ENCODE results near the gene PLEKHG3. TPM values are rescaled to one million over a fixed set of nuclear protein-coding genes. Genes with fewer than 3 reads are reported as not detected.
"Not testable (repeated sequence)": the region's sequence is repeated elsewhere in the genome, so short reads cannot be mapped to it uniquely, and the experiment has no call there.

Gene PLEKHG3
- total RNA-seq, 1 donor from 2014 or later = 3.0 TPM

DNA sequence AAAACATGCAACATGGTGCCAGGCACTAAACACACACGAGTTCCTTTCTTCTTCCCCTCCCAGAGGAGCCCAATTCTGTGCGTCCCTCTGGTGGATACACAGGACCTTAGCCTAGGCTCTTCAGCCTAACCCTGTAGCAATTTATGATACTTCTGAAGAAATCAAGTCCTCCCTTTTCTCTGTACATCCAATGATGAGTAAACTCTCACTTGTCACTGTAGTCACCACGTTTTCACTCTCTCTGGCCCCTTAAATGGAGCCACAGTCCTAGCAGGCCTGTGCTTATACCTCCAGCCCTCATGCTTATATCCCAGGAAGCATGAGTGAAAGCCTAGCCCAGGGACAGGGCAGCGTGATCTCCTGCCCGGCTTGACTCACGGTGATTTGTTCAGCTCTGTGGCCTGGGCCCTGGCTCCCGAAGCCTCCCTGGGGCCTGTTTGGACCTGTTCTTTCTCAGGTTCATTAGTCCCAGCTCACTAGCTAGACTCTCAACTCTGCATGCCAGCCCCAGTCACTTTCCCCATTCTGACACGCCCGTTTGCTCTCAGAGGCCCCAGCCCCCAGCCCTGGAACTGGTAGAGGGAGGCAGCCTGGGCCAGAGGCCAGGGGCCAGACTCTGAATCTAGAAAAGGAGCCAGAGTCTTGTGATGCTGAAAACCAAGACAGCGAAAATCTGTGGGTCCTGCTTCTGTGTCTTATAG, 24.1 kb upstream of the PLEKHG3 start:
- H3K27ac Mint-ChIP-seq = no peak overlapping the region
- no peaks in the 10 kb centered on the region for H3K27me3 Mint-ChIP-seq
- H3K36me3 Mint-ChIP-seq (ENCODE audit: low read depth) = peaks cover 2% of the 10 kb centered on the region
- H3K4me1 Mint-ChIP-seq = peaks cover 26% of the 10 kb centered on the region
- no peak overlapping the region for H3K4me3 Mint-ChIP-seq
- H3K9me3 Mint-ChIP-seq = no peaks in the 10 kb centered on the region
- DNase-seq = no peak
- intact Hi-C loops (cut with micrococcal nuclease) = no loop called here

DNA sequence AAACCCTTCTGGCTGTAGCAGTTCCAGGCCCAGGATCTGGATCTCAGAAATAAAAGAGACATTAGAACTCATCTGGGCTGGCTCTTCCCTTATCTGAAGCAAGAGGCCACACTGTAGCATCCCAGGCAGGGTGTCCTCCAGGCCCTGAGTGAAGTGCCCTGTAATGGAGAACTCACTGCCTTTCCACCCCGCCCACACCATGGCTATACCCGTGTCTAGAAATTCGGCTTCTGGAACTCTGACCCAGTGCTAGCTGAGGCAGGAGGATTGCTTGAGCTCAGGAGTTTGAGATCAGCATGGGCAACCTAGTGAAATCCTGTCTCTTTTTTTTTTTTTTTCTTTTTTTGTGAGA, 23.5 kb upstream of the PLEKHG3 start:
- H3K4me3 Mint-ChIP-seq = no peak overlapping the region
- H3K9me3 Mint-ChIP-seq = no peaks in the 10 kb centered on the region
- intact Hi-C loops (cut with micrococcal nuclease) = no loop called here
- no peak overlapping the region for H3K27ac Mint-ChIP-seq
- H3K36me3 Mint-ChIP-seq (ENCODE audit: low read depth) = peaks cover 2% of the 10 kb centered on the region
- peaks cover 23% of the 10 kb centered on the region for H3K4me1 Mint-ChIP-seq
- H3K27me3 Mint-ChIP-seq = no peaks in the 10 kb centered on the region
- no peak for DNase-seq

DNA sequence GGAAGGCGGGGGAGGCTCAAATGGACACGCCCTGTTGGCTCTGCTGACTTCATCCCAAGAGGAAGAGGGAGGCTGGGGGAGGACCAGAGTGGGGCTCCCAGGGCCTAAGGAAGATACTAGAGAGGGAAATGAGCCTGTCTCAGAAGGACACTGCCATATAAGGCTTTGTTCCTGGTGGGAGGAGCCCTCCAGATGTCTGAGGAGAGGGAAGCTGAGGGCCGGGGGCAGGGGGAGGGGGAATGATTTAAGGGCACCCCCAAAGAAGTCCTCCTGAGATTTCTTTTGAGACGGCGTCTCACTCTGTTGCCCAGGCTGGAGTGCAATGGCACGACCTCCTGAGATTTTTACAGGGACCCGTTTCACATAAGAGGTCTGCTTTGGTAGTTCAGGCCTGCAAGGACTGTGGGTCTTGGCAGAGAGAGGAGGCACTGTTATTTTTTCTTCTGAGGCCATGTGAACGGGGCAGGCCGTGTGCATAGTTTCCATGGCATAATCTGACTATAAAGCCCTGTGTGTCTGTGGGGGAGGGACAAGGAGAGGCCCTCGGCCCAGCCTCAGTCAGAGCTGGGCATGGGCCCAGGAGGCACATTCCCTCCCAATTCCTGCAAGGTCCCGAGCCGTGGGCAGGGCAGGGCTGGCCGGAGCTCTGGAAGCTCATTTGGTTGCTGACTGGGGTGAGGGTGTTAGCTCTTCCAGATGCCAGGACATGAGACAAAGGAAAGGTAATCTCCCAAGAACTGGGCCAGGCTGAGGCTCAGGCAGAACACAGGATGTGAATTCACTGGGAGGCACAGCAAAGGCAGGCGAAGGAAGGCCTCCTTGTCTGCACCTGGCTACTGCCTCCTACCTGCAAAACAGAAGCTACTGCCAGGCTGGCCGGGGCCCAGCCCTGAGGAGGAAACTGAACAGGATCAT, 22.2 kb upstream of the PLEKHG3 start:
- Mint-ChIP-seq H3K4me3 (no peak overlapping the region), H3K36me3 (ENCODE audit: low read depth) (no peaks in the 10 kb centered on the region), H3K27ac (no peak overlapping the region), H3K27me3 (no peaks in the 10 kb centered on the region), H3K4me1 (peaks cover 19% of the 10 kb centered on the region), H3K9me3 (no peaks in the 10 kb centered on the region)
- intact Hi-C loops (cut with micrococcal nuclease) = no loop called here
- no peak for DNase-seq

DNA sequence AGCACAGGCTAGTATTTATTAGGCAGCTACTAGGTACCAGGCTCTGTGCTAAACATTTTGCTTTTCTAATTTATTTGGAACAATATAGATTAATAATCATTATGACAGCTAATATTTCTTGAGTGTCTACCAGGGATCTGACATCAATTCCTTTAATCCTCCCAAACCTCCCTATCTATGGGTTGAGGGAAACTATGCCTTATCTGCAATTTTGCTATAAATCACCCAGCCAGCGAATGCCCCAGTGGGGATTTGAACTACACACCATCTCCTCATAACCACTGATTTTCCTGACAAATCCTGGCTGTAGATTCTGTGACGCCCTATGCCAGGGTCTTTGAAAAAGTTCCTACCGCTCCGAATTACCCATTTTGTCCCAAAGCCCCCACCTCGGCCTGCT, 21.4 kb upstream of the PLEKHG3 start:
- no peaks in the 10 kb centered on the region for H3K27me3 Mint-ChIP-seq
- H3K36me3 Mint-ChIP-seq (ENCODE audit: low read depth) = no peaks in the 10 kb centered on the region
- DNase-seq = no peak
- H3K27ac Mint-ChIP-seq = no peak overlapping the region
- H3K9me3 Mint-ChIP-seq = no peaks in the 10 kb centered on the region
- H3K4me1 Mint-ChIP-seq = peaks cover 12% of the 10 kb centered on the region
- intact Hi-C loops (cut with micrococcal nuclease) = no loop called here
- no peak overlapping the region for H3K4me3 Mint-ChIP-seq

DNA sequence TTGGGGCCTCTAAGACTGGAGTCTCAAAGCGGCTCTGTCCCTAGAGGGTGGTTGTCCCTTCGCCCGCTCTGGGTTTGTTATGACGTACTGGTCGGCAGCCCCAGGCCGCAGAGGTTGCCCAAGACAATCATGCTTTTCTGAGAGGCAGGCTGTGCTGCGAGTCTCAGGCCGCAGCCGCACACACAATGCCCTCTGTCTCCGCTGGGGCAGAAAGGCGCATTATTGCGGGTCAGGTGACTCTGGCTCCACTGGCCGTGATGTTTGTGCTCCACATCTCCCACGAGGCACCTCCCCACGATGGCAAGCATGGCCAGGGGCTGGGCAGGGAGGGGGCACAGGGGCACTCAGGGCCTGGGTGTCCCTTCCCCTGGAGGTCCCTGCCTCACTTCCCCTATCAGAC, 21.0 kb upstream of the PLEKHG3 start:
- peaks cover 2% of the 10 kb centered on the region for H3K27me3 Mint-ChIP-seq
- no peaks in the 10 kb centered on the region for H3K36me3 Mint-ChIP-seq (ENCODE audit: low read depth)
- H3K9me3 Mint-ChIP-seq = no peaks in the 10 kb centered on the region
- DNase-seq = no peak
- H3K27ac Mint-ChIP-seq = no peak overlapping the region
- H3K4me1 Mint-ChIP-seq = peaks cover 15% of the 10 kb centered on the region
- intact Hi-C loops (cut with micrococcal nuclease) = no loop called here
- no peak overlapping the region for H3K4me3 Mint-ChIP-seq

DNA sequence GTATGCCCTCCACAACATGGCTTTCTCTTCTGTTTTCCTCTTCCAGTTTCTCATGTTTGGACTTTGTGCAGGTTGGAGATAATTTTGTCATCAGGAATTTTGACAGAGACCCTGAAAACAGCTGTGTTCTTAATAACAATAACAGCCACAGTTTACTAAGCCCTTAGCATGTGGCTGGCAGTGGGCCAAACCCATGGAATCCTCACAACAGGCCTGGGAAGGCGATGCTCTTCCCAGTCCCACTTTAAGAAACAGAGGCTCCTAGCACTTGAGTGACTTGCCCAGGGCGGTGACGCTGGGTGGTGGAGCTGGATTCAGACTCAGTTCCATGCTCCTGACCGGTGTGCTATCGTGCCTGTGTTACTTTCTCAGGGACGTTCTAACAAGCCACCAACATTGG, 20.1 kb upstream of the PLEKHG3 start:
- H3K4me1 Mint-ChIP-seq = peaks cover 18% of the 10 kb centered on the region
- DNase-seq = no peak
- H3K9me3 Mint-ChIP-seq = no peaks in the 10 kb centered on the region
- H3K27ac Mint-ChIP-seq = no peak overlapping the region
- peaks cover 7% of the 10 kb centered on the region for H3K27me3 Mint-ChIP-seq
- intact Hi-C loops (cut with micrococcal nuclease) = no loop called here
- H3K4me3 Mint-ChIP-seq = no peak overlapping the region
- H3K36me3 Mint-ChIP-seq (ENCODE audit: low read depth) = no peaks in the 10 kb centered on the region

DNA sequence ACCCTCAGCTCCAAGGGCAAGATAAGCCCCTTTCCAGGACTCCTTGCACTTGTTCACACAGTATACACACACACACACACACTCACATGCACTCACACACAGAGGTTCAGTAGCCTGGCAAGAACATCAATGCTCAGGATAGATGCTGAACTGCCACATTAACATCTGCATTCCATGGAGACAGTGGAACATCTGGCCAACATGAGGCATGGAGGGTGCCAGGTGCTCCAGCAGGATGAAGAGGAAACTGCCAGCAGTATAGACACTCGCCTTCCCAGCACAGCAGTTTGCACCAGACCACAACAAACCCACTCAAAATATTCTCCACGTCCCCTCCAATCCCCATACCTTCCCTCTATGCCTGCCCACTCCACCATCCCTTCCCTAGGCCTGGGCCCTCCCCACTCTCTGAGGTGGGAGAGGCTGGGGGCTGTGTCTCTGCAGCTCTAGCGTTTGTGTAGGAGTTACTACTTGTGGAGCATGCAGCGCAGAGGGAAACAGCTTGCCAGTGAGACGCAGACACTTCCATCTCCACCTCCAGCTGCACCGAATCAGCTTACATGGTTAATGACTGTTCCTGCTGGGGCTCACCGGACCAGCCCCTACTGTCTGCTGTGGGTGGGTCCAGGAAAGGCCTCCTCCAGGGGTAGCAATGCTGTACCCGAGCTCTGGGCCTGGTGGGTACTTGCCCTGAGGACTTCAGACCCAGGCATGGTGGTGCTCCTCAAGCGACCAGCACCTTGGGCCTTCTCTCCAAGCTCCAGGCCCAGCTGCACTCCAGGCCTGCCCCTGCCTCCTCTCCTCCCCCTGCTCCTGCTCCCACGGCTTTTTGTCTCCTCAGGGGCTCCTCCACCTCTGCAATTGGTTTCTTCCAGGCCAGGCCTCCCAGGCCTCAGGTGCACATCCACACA, 18.6 kb upstream of the PLEKHG3 start:
- H3K4me1 Mint-ChIP-seq = peaks cover 16% of the 10 kb centered on the region
- H3K27ac Mint-ChIP-seq = no peak overlapping the region
- no peak for DNase-seq
- intact Hi-C loops (cut with micrococcal nuclease) = no loop called here
- H3K27me3 Mint-ChIP-seq = peaks cover 13% of the 10 kb centered on the region
- H3K36me3 Mint-ChIP-seq (ENCODE audit: low read depth) = no peaks in the 10 kb centered on the region
- H3K4me3 Mint-ChIP-seq = no peak overlapping the region
- H3K9me3 Mint-ChIP-seq = no peaks in the 10 kb centered on the region

DNA sequence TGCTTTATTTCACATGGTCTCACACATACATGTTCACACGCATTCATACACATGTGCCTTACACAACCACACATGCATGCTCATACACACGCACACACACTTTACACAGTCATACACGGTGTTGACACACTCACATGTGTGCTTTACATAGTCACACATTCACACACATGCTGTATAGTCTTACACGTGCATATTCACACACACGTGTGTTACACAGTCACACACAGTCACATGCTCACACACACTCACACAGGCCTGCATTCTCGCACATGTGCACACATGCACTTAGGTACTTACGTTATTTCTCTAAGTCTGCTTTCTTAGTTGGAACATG, 18.0 kb upstream of the PLEKHG3 start:
- no peaks in the 10 kb centered on the region for H3K9me3 Mint-ChIP-seq

DNA sequence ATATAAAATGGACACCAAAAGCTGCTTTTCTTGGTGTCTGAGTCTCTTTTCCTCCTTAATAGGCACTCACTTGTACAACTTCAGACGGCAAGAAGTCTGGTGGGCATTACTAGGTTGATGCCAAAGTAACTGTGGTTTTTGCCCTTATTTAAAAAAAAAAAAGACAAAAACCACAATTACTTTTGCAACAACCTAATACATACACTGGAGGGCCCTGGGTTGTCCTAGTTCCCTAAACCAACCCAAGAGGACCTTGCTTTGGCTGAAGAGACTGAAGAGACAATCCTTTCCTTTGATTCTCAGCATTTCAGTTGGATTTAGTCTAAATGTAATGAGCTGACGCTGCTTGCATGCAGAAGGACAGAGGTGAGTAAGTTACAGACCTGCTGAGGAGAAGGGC, 16.2 kb upstream of the PLEKHG3 start:
- no peak for DNase-seq
- H3K36me3 Mint-ChIP-seq (ENCODE audit: low read depth) = no peaks in the 10 kb centered on the region
- H3K27me3 Mint-ChIP-seq = peaks cover 19% of the 10 kb centered on the region
- no peak overlapping the region for H3K27ac Mint-ChIP-seq
- peaks cover 24% of the 10 kb centered on the region for H3K4me1 Mint-ChIP-seq
- intact Hi-C loops (cut with micrococcal nuclease) = no loop called here
- H3K9me3 Mint-ChIP-seq = no peaks in the 10 kb centered on the region
- no peak overlapping the region for H3K4me3 Mint-ChIP-seq

More for the DNA sequence above, 18.0 kb upstream of the PLEKHG3 start:
- intact Hi-C loops (cut with micrococcal nuclease) = no loop called here
- Mint-ChIP-seq H3K27me3 (peaks cover 13% of the 10 kb centered on the region), H3K27ac (no peak overlapping the region), H3K4me3 (no peak overlapping the region), H3K4me1 (peaks cover 16% of the 10 kb centered on the region), H3K36me3 (ENCODE audit: low read depth) (no peaks in the 10 kb centered on the region)
- DNase-seq = no peak

DNA sequence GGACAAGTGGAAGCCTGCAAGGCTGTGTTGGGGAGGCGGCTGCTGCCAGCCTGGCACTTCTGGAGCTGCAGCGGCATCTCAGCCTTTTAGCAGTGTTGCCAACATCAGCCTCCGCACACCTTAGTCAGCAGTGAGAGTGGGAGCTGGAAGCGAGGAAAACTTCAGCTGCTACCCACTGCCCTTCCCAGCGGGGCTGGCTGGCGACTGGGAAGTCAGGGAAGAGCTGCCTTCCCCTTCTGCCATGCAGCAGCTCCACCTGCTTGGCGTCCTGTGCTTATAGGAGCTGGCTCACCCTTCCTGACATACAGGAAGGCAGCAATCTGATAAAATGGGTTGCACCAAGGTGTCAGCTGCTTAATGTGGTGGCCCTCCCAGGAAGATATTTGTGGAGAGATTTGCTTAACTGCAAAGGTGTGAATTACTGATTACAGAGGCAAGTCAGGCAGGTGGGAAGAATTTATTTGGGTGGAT, 15.4 kb upstream of the PLEKHG3 start:
- H3K9me3 Mint-ChIP-seq = no peaks in the 10 kb centered on the region
- H3K27ac Mint-ChIP-seq = no peak overlapping the region
- peaks cover 24% of the 10 kb centered on the region for H3K4me1 Mint-ChIP-seq
- H3K36me3 Mint-ChIP-seq (ENCODE audit: low read depth) = no peaks in the 10 kb centered on the region
- no peak for DNase-seq
- intact Hi-C loops (cut with micrococcal nuclease) = no loop called here
- no peak overlapping the region for H3K4me3 Mint-ChIP-seq
- H3K27me3 Mint-ChIP-seq = peaks cover 20% of the 10 kb centered on the region

DNA sequence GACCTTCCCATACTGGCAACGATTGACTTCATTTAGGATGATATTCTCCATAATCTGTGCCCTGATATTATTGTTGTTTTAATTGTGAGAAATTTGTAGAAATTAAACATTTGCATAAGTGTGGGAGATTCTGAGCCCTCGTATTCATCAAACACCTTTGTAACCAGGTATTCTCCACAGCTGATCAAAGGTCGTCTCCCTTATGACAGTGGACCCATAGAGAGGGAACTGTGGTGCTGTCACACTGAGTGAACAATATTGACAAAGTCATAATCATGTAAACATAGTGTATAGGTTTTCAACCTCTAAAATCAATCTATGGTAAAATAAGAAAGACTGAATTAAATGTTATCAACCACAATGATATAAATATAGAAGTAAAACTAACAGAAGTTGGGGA, 14.9 kb upstream of the PLEKHG3 start:
- Mint-ChIP-seq H3K36me3 (ENCODE audit: low read depth) (no peaks in the 10 kb centered on the region), H3K4me1 (peaks cover 24% of the 10 kb centered on the region), H3K9me3 (no peaks in the 10 kb centered on the region), H3K4me3 (peak overlapping the region; percentile 25), H3K27ac (no peak overlapping the region), H3K27me3 (peaks cover 21% of the 10 kb centered on the region)
- intact Hi-C loops (cut with micrococcal nuclease) = no loop called here
- DNase-seq = no peak

DNA sequence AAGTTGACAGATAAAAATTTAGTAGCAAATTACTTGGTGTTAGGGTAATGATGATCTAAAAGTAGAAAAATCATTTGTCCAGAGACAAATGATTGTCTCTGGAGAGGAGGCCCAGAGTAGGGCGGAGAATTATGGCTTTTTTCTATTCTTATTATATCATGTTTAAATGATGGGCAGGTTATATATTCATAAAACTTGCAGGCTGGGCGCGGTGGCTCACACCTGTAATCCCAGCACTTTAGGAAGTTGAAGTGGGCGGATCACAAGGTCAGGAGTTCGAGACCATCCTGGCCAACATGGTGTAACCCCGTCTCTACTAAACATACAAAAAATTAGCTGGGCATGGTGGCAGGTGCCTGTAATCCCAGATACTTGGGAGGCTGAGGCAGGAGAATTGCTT, 13.6 kb upstream of the PLEKHG3 start:
- H3K9me3 Mint-ChIP-seq; DNase-seq; intact Hi-C loops (cut with micrococcal nuclease); H3K36me3 Mint-ChIP-seq (ENCODE audit: low read depth); H3K4me3 Mint-ChIP-seq; H3K27ac Mint-ChIP-seq: not testable (repeated sequence)
- H3K27me3 Mint-ChIP-seq = peaks cover 27% of the 10 kb centered on the region
- H3K4me1 Mint-ChIP-seq = peaks cover 24% of the 10 kb centered on the region

DNA sequence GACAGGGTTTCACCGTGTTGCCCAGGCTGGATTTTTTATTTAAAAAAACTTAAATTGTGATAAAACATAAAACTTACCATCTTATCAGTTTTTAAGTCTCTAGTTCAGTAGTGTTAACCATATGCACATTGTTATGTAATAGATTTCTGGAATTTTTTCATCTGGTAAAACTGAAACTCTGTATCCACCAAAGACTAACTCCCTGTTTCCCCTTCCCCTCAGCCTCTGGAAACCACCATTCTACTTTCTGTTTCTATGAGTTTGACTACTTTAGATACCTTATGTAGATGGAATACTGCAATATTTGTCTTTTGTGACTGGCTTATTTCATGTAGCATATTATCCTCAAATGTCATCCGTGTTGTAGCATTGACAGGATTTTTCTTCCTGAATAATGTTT, 12.8 kb upstream of the PLEKHG3 start:
- intact Hi-C loops (cut with micrococcal nuclease) = no loop called here
- Mint-ChIP-seq H3K36me3 (ENCODE audit: low read depth) (no peaks in the 10 kb centered on the region), H3K4me1 (peaks cover 25% of the 10 kb centered on the region), H3K27ac (no peak overlapping the region), H3K9me3 (no peaks in the 10 kb centered on the region), H3K4me3 (no peak overlapping the region), H3K27me3 (peaks cover 28% of the 10 kb centered on the region)
- no peak for DNase-seq
